HEK293 (cell line): ENCODE measurements around the gene PCMT1.

Experiments used
- GLI2 ChIP-seq: fragments of 450-650 bp; formaldehyde crosslinking; IDR thresholded peaks from 2 replicates; pipeline ENCODE4; 2017; ENCODE audit warnings: missing biosample characterization, missing genetic modification characterization, low read depth, borderline replicate concordance
- HIC1 ChIP-seq: fragments of 450-650 bp; formaldehyde crosslinking; IDR thresholded peaks from 2 replicates; pipeline ENCODE4 v1.5.1; 2016; ENCODE audit warnings: missing biosample characterization, missing genetic modification characterization
- INSM2 ChIP-seq: fragments of 450-650 bp; formaldehyde crosslinking; IDR thresholded peaks from 2 replicates; pipeline ENCODE4 v1.5.1; 2016; ENCODE audit warnings: missing biosample characterization, missing genetic modification characterization
- KLF16 ChIP-seq: fragments of 450-650 bp; formaldehyde crosslinking; IDR thresholded peaks from 2 replicates; pipeline ENCODE4 v1.5.1; 2017; ENCODE audit warnings: missing biosample characterization, missing genetic modification characterization
- OSR2 ChIP-seq: fragments of 450-650 bp; formaldehyde crosslinking; IDR thresholded peaks from 2 replicates; pipeline ENCODE4 v1.5.1; 2016; ENCODE audit warnings: missing biosample characterization, missing genetic modification characterization
- PRDM10 ChIP-seq: fragments of 450-650 bp; formaldehyde crosslinking; IDR thresholded peaks from 2 replicates; pipeline ENCODE4 v1.5.1; 2016; ENCODE audit warnings: missing biosample characterization, missing genetic modification characterization
- PRDM2 ChIP-seq: fragments of 450-650 bp; formaldehyde crosslinking; IDR thresholded peaks from 2 replicates; pipeline ENCODE4 v1.5.1; 2016; ENCODE audit warnings: missing biosample characterization, missing genetic modification characterization, borderline replicate concordance
- TRIM28 ChIP-seq: IDR thresholded peaks from 2 replicates; pipeline ENCODE4 v1.6.1; 2011; ENCODE audit warnings: low read length, control low read depth, borderline replicate concordance
- ZBTB10 ChIP-seq: fragments of 450-650 bp; formaldehyde crosslinking; IDR thresholded peaks from 2 replicates; pipeline ENCODE4 v1.5.1; 2016; ENCODE audit warnings: missing biosample characterization, missing genetic modification characterization
- ZNF114 ChIP-seq: fragments of 450-650 bp; formaldehyde crosslinking; IDR thresholded peaks from 2 replicates; pipeline ENCODE4 v1.5.0; 2017; ENCODE audit warnings: missing biosample characterization, missing genetic modification characterization
- ZNF280C ChIP-seq: fragments of 450-650 bp; formaldehyde crosslinking; IDR thresholded peaks from 2 replicates; pipeline ENCODE4 v1.5.1; 2016; ENCODE audit warnings: missing biosample characterization, missing genetic modification characterization
- ZNF37A ChIP-seq: fragments of 450-650 bp; IDR thresholded peaks from 2 replicates; pipeline ENCODE4 v1.5.1; 2018; ENCODE audit warnings: missing biosample characterization, missing genetic modification characterization
- ZNF391 ChIP-seq: fragments of 450-650 bp; formaldehyde crosslinking; IDR thresholded peaks from 2 replicates; pipeline ENCODE4 v1.5.1; 2016; ENCODE audit warnings: low read depth, missing biosample characterization, missing genetic modification characterization, borderline replicate concordance
- ZNF404 ChIP-seq: fragments of 450-650 bp; formaldehyde crosslinking; IDR thresholded peaks from 2 replicates; pipeline ENCODE4 v1.5.1; 2017; ENCODE audit warnings: missing biosample characterization, missing genetic modification characterization
- ZNF514 ChIP-seq: fragments of 450-650 bp; formaldehyde crosslinking; IDR thresholded peaks from 2 replicates; pipeline ENCODE4 v1.5.1; 2016; ENCODE audit warnings: missing biosample characterization, missing genetic modification characterization
- ZNF623 ChIP-seq: fragments of 450-650 bp; formaldehyde crosslinking; IDR thresholded peaks from 2 replicates; pipeline ENCODE4 v1.5.1; 2016; ENCODE audit warnings: missing biosample characterization, missing genetic modification characterization
- ZNF629 ChIP-seq: fragments of 450-650 bp; formaldehyde crosslinking; IDR thresholded peaks from 2 replicates; pipeline ENCODE4 v1.5.1; 2017; ENCODE audit warnings: missing biosample characterization, missing genetic modification characterization
- ZSCAN16 ChIP-seq: fragments of 450-650 bp; formaldehyde crosslinking; IDR thresholded peaks from 2 replicates; pipeline ENCODE4 v1.5.1; 2016; ENCODE audit warnings: missing biosample characterization, missing genetic modification characterization

Gene PCMT1

GRCh38 chr6:149755300-149756260, 6.0 kb downstream of the PCMT1 start (continued):
- TF ChIP-seq PRDM2 (tag by site-specific recombination) (no peak), ZNF391 (tag by site-specific recombination) (no peak), INSM2 (tag by site-specific recombination) (no peak), HIC1 (tag by site-specific recombination) (no peak), ZNF404 (tag by site-specific recombination) (no peak), ZNF623 (tag by site-specific recombination) (no peak), ZNF37A (tag by site-specific recombination) (no peak), ZSCAN16 (no peak), OSR2 (tag by site-specific recombination) (peak; percentile 17; the same call in 1 of the 2 replicates), GLI2 (tag by site-specific recombination) (no peak), KLF16 (tag by site-specific recombination) (no peak), ZNF280C (tag by site-specific recombination) (no peak), ZBTB10 (no peak), ZNF114 (tag by site-specific recombination) (no peak), ZNF629 (tag by site-specific recombination) (no peak), TRIM28 (peak; percentile 50; the same call in 1 of the 2 replicates), ZNF514 (tag by site-specific recombination) (no peak), PRDM10 (tag by site-specific recombination) (peak; percentile 75)
